ENCODE data around the gene HNRNPA3. TPM values are rescaled to one million over a fixed set of nuclear protein-coding genes. Genes with fewer than 3 reads are reported as not detected.

HNRNPA3 gene
- total RNA-seq, 2 experiments from 2014 or later = 303 to 311 TPM

GRCh38 chr2:177258059-177258458, 45.5 kb downstream of the HNRNPA3 start:
- Mint-ChIP-seq H3K27me3 (no peaks in the 10 kb centered on the region), H3K36me3 (peaks cover 36% of the 10 kb centered on the region), H3K27ac (peak overlapping the region; percentile 79), H3K4me1 (ENCODE audit: low read depth) (peaks cover 83% of the 10 kb centered on the region), H3K9me3 (peaks cover 7% of the 10 kb centered on the region), H3K4me3 (no peak overlapping the region)
- ChIA-PET CTCF (no interaction called here), POLR2A (no interaction called here)
- intact Hi-C loops (cut with micrococcal nuclease) = no loop called here
- no peak for DNase-seq

- ChIA-PET CTCF (interaction anchor here (0.9 to 2.0 kb wide), 4 partner anchors 27 to 95 kb away, joined by 3 to 8 read pairs (median 4); no protein-coding TSS in a partner anchor), POLR2A (interaction anchor here (0.8 to 1.9 kb wide), 4 partner anchors 10 to 48 kb away, joined by 3 to 5 read pairs (median 3); partner anchors contain the start of gene HNRNPA3)
- peak overlapping the region; percentile 69 for H3K27ac Mint-ChIP-seq
- peaks cover 62% of the 10 kb centered on the region for H3K4me1 Mint-ChIP-seq (ENCODE audit: low read depth)
- intact Hi-C loops (cut with micrococcal nuclease) = loop anchor here (5.0 to 10.0 kb wide), 2 partner anchors 132 to 326 kb away; partner anchors contain the start of gene AGPS
- no peaks in the 10 kb centered on the region for H3K27me3 Mint-ChIP-seq
- peaks cover 7% of the 10 kb centered on the region for H3K9me3 Mint-ChIP-seq
- peaks cover 32% of the 10 kb centered on the region for H3K36me3 Mint-ChIP-seq
- no peak for DNase-seq
- peak overlapping the region; percentile 48 for H3K4me3 Mint-ChIP-seq
These were observed 47.8 kb downstream of the HNRNPA3 start for GRCh38 chr2:177260379-177260778.

- Mint-ChIP-seq H3K9me3 (peaks cover 7% of the 10 kb centered on the region), H3K4me3 (peak overlapping the region; percentile 86), H3K27me3 (no peaks in the 10 kb centered on the region), H3K4me1 (ENCODE audit: low read depth) (peaks cover 61% of the 10 kb centered on the region), H3K27ac (peak overlapping the region; percentile 99), H3K36me3 (peaks cover 32% of the 10 kb centered on the region)
- POLR2A ChIA-PET = interaction anchor here (0.9 to 1.9 kb wide), 3 partner anchors 11 to 49 kb away, joined by 3 to 5 read pairs (median 3); partner anchors contain the start of gene HNRNPA3
- intact Hi-C loops (cut with micrococcal nuclease) = loop anchor here (5.0 to 10.0 kb wide), 2 partner anchors 131 to 327 kb away; partner anchors contain the start of gene AGPS
- no peak for DNase-seq
- CTCF ChIA-PET = interaction anchor here (0.9 to 2.0 kb wide), 4 partner anchors 31 to 96 kb away, joined by 3 to 8 read pairs (median 4); no protein-coding TSS in a partner anchor
These were observed 48.8 kb downstream of the HNRNPA3 start for GRCh38 chr2:177261116-177262060.

- CTCF ChIA-PET = interaction anchor here (1.2 to 6.1 kb wide), 6 partner anchors 8 to 97 kb away, joined by 3 to 65 read pairs (median 26); no protein-coding TSS in a partner anchor
- Mint-ChIP-seq H3K36me3 (peaks cover 32% of the 10 kb centered on the region), H3K9me3 (peaks cover 7% of the 10 kb centered on the region), H3K4me3 (peak overlapping the region; percentile 86), H3K4me1 (ENCODE audit: low read depth) (peaks cover 60% of the 10 kb centered on the region), H3K27ac (peak overlapping the region; percentile 99), H3K27me3 (no peaks in the 10 kb centered on the region)
- intact Hi-C loops (cut with micrococcal nuclease) = loop anchor here (5.0 to 10.0 kb wide), 2 partner anchors 130 to 327 kb away; partner anchors contain the start of gene AGPS
- no peak for DNase-seq
- POLR2A ChIA-PET = interaction anchor here (3.0 to 4.5 kb wide), 2 partner anchors 40 to 48 kb away, joined by 13 to 40 read pairs; no protein-coding TSS in a partner anchor
These were observed 49.5 kb downstream of the HNRNPA3 start for GRCh38 chr2:177262092-177262491.

- Mint-ChIP-seq H3K27ac (peak overlapping the region; percentile 99), H3K4me1 (ENCODE audit: low read depth) (peaks cover 57% of the 10 kb centered on the region)
These were observed 50.4 kb downstream of the HNRNPA3 start for GRCh38 chr2:177262958-177263450.

GRCh38 chr2:177263451-177264208, 51.0 kb downstream of the HNRNPA3 start:
- peak overlapping the region; percentile 99 for H3K27ac Mint-ChIP-seq
- H3K27me3 Mint-ChIP-seq = no peaks in the 10 kb centered on the region
- peaks cover 52% of the 10 kb centered on the region for H3K4me1 Mint-ChIP-seq (ENCODE audit: low read depth)
- intact Hi-C loops (cut with micrococcal nuclease) = loop anchor here (1.0 to 10.0 kb wide), 10 partner anchors 11 to 329 kb away; partner anchors contain the start of genes AGPS and HNRNPA3
- H3K4me3 Mint-ChIP-seq = peak overlapping the region; percentile 86
- peaks cover 24% of the 10 kb centered on the region for H3K36me3 Mint-ChIP-seq
- DNase-seq = peak; percentile 96
- H3K9me3 Mint-ChIP-seq = no peaks in the 10 kb centered on the region
- ChIA-PET CTCF (interaction anchor here (0.6 to 6.1 kb wide), 29 partner anchors 10 to 460 kb away, joined by 3 to 65 read pairs (median 6); partner anchors contain the start of genes AGPS and HNRNPA3), POLR2A (interaction anchor here (0.6 to 4.6 kb wide), 25 partner anchors 8 to 357 kb away, joined by 3 to 101 read pairs (median 7); partner anchors contain the start of genes AGPS and HNRNPA3)

More at GRCh38 chr2:177262958-177263450, 50.4 kb downstream of the HNRNPA3 start:
- H3K9me3 Mint-ChIP-seq = peaks cover 4% of the 10 kb centered on the region
- DNase-seq = no peak
- H3K36me3 Mint-ChIP-seq = peaks cover 29% of the 10 kb centered on the region
- H3K27me3 Mint-ChIP-seq = no peaks in the 10 kb centered on the region
- intact Hi-C loops (cut with micrococcal nuclease) = loop anchor here (1.0 to 10.0 kb wide), 9 partner anchors 11 to 328 kb away; partner anchors contain the start of genes AGPS and HNRNPA3
- ChIA-PET CTCF (interaction anchor here (0.6 to 6.1 kb wide), 22 partner anchors 9 to 461 kb away, joined by 3 to 65 read pairs (median 9); partner anchors contain the start of genes AGPS and HNRNPA3), POLR2A (interaction anchor here (0.6 to 4.6 kb wide), 22 partner anchors 9 to 356 kb away, joined by 3 to 101 read pairs (median 8); partner anchors contain the start of genes AGPS and HNRNPA3)
- H3K4me3 Mint-ChIP-seq = peak overlapping the region; percentile 86

- H3K27ac Mint-ChIP-seq = peak overlapping the region; percentile 99
- ChIA-PET CTCF (interaction anchor here (0.7 to 6.1 kb wide), 30 partner anchors 9 to 1262 kb away, joined by 3 to 65 read pairs (median 7); partner anchors contain the start of genes AGPS, HNRNPA3 and LNPK), POLR2A (interaction anchor here (0.8 to 4.6 kb wide), 24 partner anchors 8 to 130 kb away, joined by 3 to 101 read pairs (median 8); partner anchors contain the start of genes AGPS and HNRNPA3)
- H3K4me1 Mint-ChIP-seq (ENCODE audit: low read depth) = peaks cover 47% of the 10 kb centered on the region
- no peak for DNase-seq
- H3K4me3 Mint-ChIP-seq = peak overlapping the region; percentile 86
- no peaks in the 10 kb centered on the region for H3K9me3 Mint-ChIP-seq
- H3K36me3 Mint-ChIP-seq = peaks cover 18% of the 10 kb centered on the region
- H3K27me3 Mint-ChIP-seq = no peaks in the 10 kb centered on the region
- intact Hi-C loops (cut with micrococcal nuclease) = loop anchor here (2.0 to 10.0 kb wide), 3 partner anchors 128 to 329 kb away; partner anchors contain the start of gene AGPS
These were observed 51.7 kb downstream of the HNRNPA3 start for GRCh38 chr2:177264209-177264692.

- H3K27me3 Mint-ChIP-seq = no peaks in the 10 kb centered on the region
- no peaks in the 10 kb centered on the region for H3K9me3 Mint-ChIP-seq
- H3K4me1 Mint-ChIP-seq (ENCODE audit: low read depth) = peaks cover 48% of the 10 kb centered on the region
- intact Hi-C loops (cut with micrococcal nuclease) = loop anchor here (2.0 to 10.0 kb wide), 3 partner anchors 127 to 330 kb away; partner anchors contain the start of gene AGPS
- DNase-seq = peak; percentile 96
- ChIA-PET CTCF (interaction anchor here (0.7 to 6.1 kb wide), 24 partner anchors 8 to 1263 kb away, joined by 3 to 65 read pairs (median 7); partner anchors contain the start of genes AGPS, HNRNPA3 and LNPK), POLR2A (interaction anchor here (0.6 to 4.6 kb wide), 27 partner anchors 12 to 133 kb away, joined by 3 to 101 read pairs (median 6); partner anchors contain the start of gene HNRNPA3)
- peak within 1 kb of the TSS; percentile 99 for H3K27ac Mint-ChIP-seq
- H3K36me3 Mint-ChIP-seq = peaks cover 17% of the 10 kb centered on the region
- peak within 1 kb of the TSS; percentile 90 for H3K4me3 Mint-ChIP-seq
These were observed 52.3 kb downstream of the HNRNPA3 start, which contains the start of gene NFE2L2 for GRCh38 chr2:177264693-177265587. TSS of gene NFE2L2 (minus strand) at chr2:177264727. CDS start at chr2:177264576, 151 bp downstream.

All from activated CD4-positive, alpha-beta memory T cell treated with anti-CD3 and anti-CD28 coated beads for 36 hours (primary cell).